HEK293 (cell line): ENCODE measurements around the gene COL15A1.

Experiments
- CTCF ChIP-seq: fragments of 450-650 bp; formaldehyde crosslinking; IDR thresholded peaks from 2 replicates; pipeline ENCODE4 v1.5.1; 2016; ENCODE audit warnings: missing biosample characterization, missing genetic modification characterization
- PBX3 ChIP-seq: sonication (generic); formaldehyde crosslinking; IDR thresholded peaks from 2 replicates; pipeline ENCODE4 v1.8.1; 2022; ENCODE audit warnings: mild to moderate bottlenecking, moderate library complexity, missing genetic modification reagents
- REPIN1 ChIP-seq: fragments of 450-650 bp; formaldehyde crosslinking; IDR thresholded peaks from 2 replicates; pipeline ENCODE4 v1.5.1; 2017; ENCODE audit warnings: missing biosample characterization, missing genetic modification characterization, low read depth
- TCF7L2 ChIP-seq: IDR thresholded peaks from 2 replicates; pipeline ENCODE4 v1.6.1; 2011; ENCODE audit warnings: low read depth, mild to moderate bottlenecking, inconsistent platforms, low read length, moderate library complexity, borderline replicate concordance
- ZNF175 ChIP-seq: fragments of 450-650 bp; formaldehyde crosslinking; IDR thresholded peaks from 2 replicates; pipeline ENCODE4 v1.5.1; 2016; ENCODE audit warnings: missing biosample characterization, missing genetic modification characterization
- ZNF266 ChIP-seq: fragments of 450-650 bp; formaldehyde crosslinking; IDR thresholded peaks from 2 replicates; pipeline ENCODE4 v1.5.1; 2016; ENCODE audit warnings: missing biosample characterization, missing genetic modification characterization, low read depth
- ZNF37A ChIP-seq: fragments of 450-650 bp; IDR thresholded peaks from 2 replicates; pipeline ENCODE4 v1.5.1; 2018; ENCODE audit warnings: missing biosample characterization, missing genetic modification characterization
- ZSCAN30 ChIP-seq: fragments of 450-650 bp; IDR thresholded peaks from 2 replicates; pipeline ENCODE4 v1.5.1; 2018; ENCODE audit warnings: missing biosample characterization, mild to moderate bottlenecking, missing genetic modification characterization, moderate library complexity

- TF ChIP-seq CTCF (tag by site-specific recombination), result no peak
- no peak for TF ChIP-seq ZSCAN30 (tag by site-specific recombination)
- no peak for TF ChIP-seq PBX3 (CRISPR knock-in tag)
- TF ChIP-seq ZNF266, result no peak
- no peak for TF ChIP-seq ZNF37A (tag by site-specific recombination)
- no peak for TF ChIP-seq REPIN1 (tag by site-specific recombination)
- no peak for TF ChIP-seq TCF7L2
- TF ChIP-seq ZNF175 (tag by site-specific recombination), result no peak
Observed at GRCh38 chr9:99030092-99030511, 86.4 kb downstream of the COL15A1 start.
